Astrocyte (in vitro differentiated cells and primary cell): ENCODE data around the gene NR6A1. TPM values are rescaled to one million over a fixed set of nuclear protein-coding genes. Genes with fewer than 3 reads are reported as not detected.

Experiments used
- DNase-seq: peaks from one replicate; pipeline ENCODE4 v3.0.0-alpha.2; 2010; ENCODE audit warnings: low read depth
- FAIRE-seq: peaks from 2 replicates; lab custom pipeline; 2011; peaks lifted over from hg19 to GRCh38; lab: Jason Lieb, UNC
- H2AFZ ChIP-seq: 2 replicates; pipeline ENCODE4 v1.6.0; 2012; ENCODE audit warnings: low read depth, low read length, inconsistent platforms
- H3K27ac ChIP-seq: 2 replicates; pipeline ENCODE4 v1.5.1; 2011; ENCODE audit warnings: low read depth, low read length, inconsistent platforms
- H3K27me3 ChIP-seq: 2 replicates; pipeline ENCODE4 v1.6.0; 2011; ENCODE audit warnings: low read length, inconsistent platforms; ENCODE audit not compliant: insufficient read depth
- H3K36me3 ChIP-seq: 2 replicates; pipeline ENCODE4 v1.5.1; 2011; ENCODE audit warnings: low read length, inconsistent platforms; ENCODE audit not compliant: insufficient read depth
- H3K4me1 ChIP-seq: 2 replicates; pipeline ENCODE4 v1.5.1; 2011; ENCODE audit warnings: low read length, inconsistent platforms; ENCODE audit not compliant: insufficient read depth
- H3K4me2 ChIP-seq: 2 replicates; pipeline ENCODE4 v1.6.0; 2012; ENCODE audit warnings: low read length, inconsistent platforms
- H3K4me3 ChIP-seq: 2 replicates; pipeline ENCODE4 v1.5.1; 2011; ENCODE audit warnings: low read depth, mild to moderate bottlenecking, low read length, inconsistent platforms; ENCODE audit not compliant: insufficient read depth
- H3K79me2 ChIP-seq: 2 replicates; pipeline ENCODE4 v1.6.0; 2012; ENCODE audit warnings: mild to moderate bottlenecking, low read length, inconsistent platforms; ENCODE audit not compliant: insufficient read depth
- H3K9ac ChIP-seq: 2 replicates; pipeline ENCODE4 v1.6.0; 2012; ENCODE audit warnings: mild to moderate bottlenecking, low read length, inconsistent platforms
- H3K9me3 ChIP-seq: 2 replicates; pipeline ENCODE4 v1.5.1; 2012; ENCODE audit warnings: low read depth, mild to moderate bottlenecking, low read length, inconsistent platforms; ENCODE audit not compliant: insufficient read depth
- H4K20me1 ChIP-seq: 2 replicates; pipeline ENCODE4 v1.6.0; 2012; ENCODE audit warnings: low read length, inconsistent platforms; ENCODE audit not compliant: insufficient read depth
- H3K27ac Mint-ChIP-seq: one replicate; pipeline ENCODE4 v1.8.0; 2021; ENCODE audit warnings: mild to moderate bottlenecking, mixed read lengths; ENCODE audit not compliant: unreplicated experiment
- H3K27me3 Mint-ChIP-seq: one replicate; pipeline ENCODE4 v1.8.0; 2021; ENCODE audit warnings: low read depth, mixed read lengths; ENCODE audit not compliant: unreplicated experiment
- H3K36me3 Mint-ChIP-seq: one replicate; pipeline ENCODE4 v1.8.0; 2021; ENCODE audit warnings: low read depth, mixed read lengths; ENCODE audit not compliant: unreplicated experiment
- H3K4me1 Mint-ChIP-seq: one replicate; pipeline ENCODE4 v1.8.0; 2021; ENCODE audit warnings: low read depth, mixed read lengths; ENCODE audit not compliant: unreplicated experiment
- H3K4me3 Mint-ChIP-seq: one replicate; pipeline ENCODE4 v1.8.0; 2021; ENCODE audit warnings: mild to moderate bottlenecking, moderate library complexity, mixed read lengths; ENCODE audit not compliant: unreplicated experiment
- H3K9me3 Mint-ChIP-seq: one replicate; pipeline ENCODE4 v1.8.0; 2021; ENCODE audit warnings: mild to moderate bottlenecking, mixed read lengths; ENCODE audit not compliant: unreplicated experiment
- EZH2 ChIP-seq: IDR thresholded peaks from 2 replicates; pipeline ENCODE4 v1.6.1; 2012; ENCODE audit warnings: mild to moderate bottlenecking, low read length, inconsistent platforms; ENCODE audit not compliant: insufficient read depth
- total RNA-seq: library from RNA; stranded (reverse); gene quantifications from 2 replicates; pipeline ENCODE4 v1.2.1, GENCODE V29; 2021
- TF ChIP-seq, protein P1 (sequence below): IDR thresholded peaks from 2 replicates; pipeline ENCODE4 v1.5.1; 2011; ENCODE audit warnings: low read depth, mild to moderate bottlenecking, inconsistent platforms, low read length, moderate library complexity; ENCODE audit not compliant: insufficient read depth

The NR6A1 gene
- total RNA-seq, 1 donor from 2014 or later: 20.8 TPM

GRCh38 chr9:124771867-124772679 is 962 bp upstream of the NR6A1 start:
- Histone ChIP-seq H3K9me3 (no peaks in the 10 kb centered on the region), H4K20me1 (peaks cover 22% of the 10 kb centered on the region), H3K36me3 (no peaks in the 10 kb centered on the region), H3K79me2 (no peaks in the 10 kb centered on the region), H3K4me1 (peaks cover 13% of the 10 kb centered on the region), H3K4me3 (peak overlapping the region; percentile 61), H3K4me2 (peak overlapping the region; percentile 85), H3K27me3 (peaks cover 33% of the 10 kb centered on the region), H3K9ac (peak overlapping the region; percentile 79), H2AFZ (peak overlapping the region; percentile 79), H3K27ac (no peak overlapping the region)
- Mint-ChIP-seq H3K4me1 (peaks cover 23% of the 10 kb centered on the region), H3K9me3 (no peaks in the 10 kb centered on the region), H3K27me3 (no peaks in the 10 kb centered on the region), H3K27ac (peak overlapping the region; percentile 92), H3K4me3 (peak overlapping the region; percentile 89), H3K36me3 (no peaks in the 10 kb centered on the region)
- DNase-seq (peak; percentile 55), FAIRE-seq (no peak)
- no peak for TF ChIP-seq EZH2
- TF ChIP-seq, protein P1, sequence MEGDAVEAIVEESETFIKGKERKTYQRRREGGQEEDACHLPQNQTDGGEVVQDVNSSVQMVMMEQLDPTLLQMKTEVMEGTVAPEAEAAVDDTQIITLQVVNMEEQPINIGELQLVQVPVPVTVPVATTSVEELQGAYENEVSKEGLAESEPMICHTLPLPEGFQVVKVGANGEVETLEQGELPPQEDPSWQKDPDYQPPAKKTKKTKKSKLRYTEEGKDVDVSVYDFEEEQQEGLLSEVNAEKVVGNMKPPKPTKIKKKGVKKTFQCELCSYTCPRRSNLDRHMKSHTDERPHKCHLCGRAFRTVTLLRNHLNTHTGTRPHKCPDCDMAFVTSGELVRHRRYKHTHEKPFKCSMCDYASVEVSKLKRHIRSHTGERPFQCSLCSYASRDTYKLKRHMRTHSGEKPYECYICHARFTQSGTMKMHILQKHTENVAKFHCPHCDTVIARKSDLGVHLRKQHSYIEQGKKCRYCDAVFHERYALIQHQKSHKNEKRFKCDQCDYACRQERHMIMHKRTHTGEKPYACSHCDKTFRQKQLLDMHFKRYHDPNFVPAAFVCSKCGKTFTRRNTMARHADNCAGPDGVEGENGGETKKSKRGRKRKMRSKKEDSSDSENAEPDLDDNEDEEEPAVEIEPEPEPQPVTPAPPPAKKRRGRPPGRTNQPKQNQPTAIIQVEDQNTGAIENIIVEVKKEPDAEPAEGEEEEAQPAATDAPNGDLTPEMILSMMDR: peak; percentile 75

DNA sequence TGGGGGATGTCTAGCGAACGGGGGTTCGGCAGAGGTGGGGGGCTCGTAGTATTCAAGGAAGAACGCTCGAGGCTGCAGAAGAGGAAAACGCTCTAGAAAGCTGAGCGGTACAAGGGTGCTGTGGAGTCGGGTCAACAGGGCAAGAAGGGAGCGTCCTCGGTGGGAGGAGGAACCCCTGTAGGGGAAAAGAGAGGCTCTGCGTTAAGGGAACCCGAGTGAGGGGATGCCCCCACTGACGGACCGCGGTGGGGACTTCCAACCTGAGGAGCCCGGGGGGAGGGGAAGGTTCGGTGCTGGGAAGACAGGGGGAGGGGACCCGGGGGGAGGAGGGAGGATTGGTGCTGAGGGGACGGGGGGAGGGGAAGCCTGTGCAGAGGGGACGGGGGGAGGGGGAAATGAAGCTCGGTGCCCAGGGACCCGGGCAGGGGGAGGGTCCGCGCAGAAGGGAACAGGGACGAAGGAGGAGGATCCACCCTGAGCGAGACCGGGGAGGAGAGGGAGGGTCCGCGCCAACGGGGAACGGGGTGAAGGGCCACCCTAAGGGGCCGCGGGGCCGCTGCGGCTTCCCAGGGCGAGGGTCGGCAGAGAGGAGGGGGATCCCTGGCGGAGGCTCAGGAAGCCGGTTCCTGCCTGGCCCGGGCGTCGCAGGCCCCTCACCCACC is 621 bp downstream of the NR6A1 start:
- Histone ChIP-seq H3K4me3 (peak overlapping the region; percentile 61), H3K27me3 (peaks cover 48% of the 10 kb centered on the region), H2AFZ (peak overlapping the region; percentile 79), H3K79me2 (no peaks in the 10 kb centered on the region), H3K9me3 (no peaks in the 10 kb centered on the region), H4K20me1 (peaks cover 22% of the 10 kb centered on the region), H3K36me3 (no peaks in the 10 kb centered on the region), H3K27ac (no peak overlapping the region), H3K9ac (peak overlapping the region; percentile 79), H3K4me1 (peaks cover 11% of the 10 kb centered on the region), H3K4me2 (peak overlapping the region; percentile 85)
- H3K27me3 Mint-ChIP-seq: no peaks in the 10 kb centered on the region
- DNase-seq (no peak), FAIRE-seq (no peak)
- H3K4me3 Mint-ChIP-seq: peak overlapping the region; percentile 92
- no peaks in the 10 kb centered on the region for H3K36me3 Mint-ChIP-seq
- peak overlapping the region; percentile 79 for H3K27ac Mint-ChIP-seq
- peaks cover 33% of the 10 kb centered on the region for H3K4me1 Mint-ChIP-seq
- TF ChIP-seq, protein P1: no peak
- peak; percentile 68 for TF ChIP-seq EZH2
- no peaks in the 10 kb centered on the region for H3K9me3 Mint-ChIP-seq
